Sigmoid colon (tissue), 7 donors: Measurements from ENCODE around the gene C6orf141. TPM values are rescaled to one million over a fixed set of nuclear protein-coding genes. Genes with fewer than 3 reads are reported as not detected.
"Not testable (repeated sequence)": the region's sequence is repeated elsewhere in the genome, so short reads cannot be mapped to it uniquely, and the experiment has no call there.

Experiments used
- DNase-seq: peaks from one replicate; pipeline ENCODE4 v3.0.0-alpha.2; 2019
- H3K27ac ChIP-seq, 4 donors: fragments of 200-600 bp; sonication (generic); one replicate each; pipeline ENCODE4 v1.5.1; 2016 to 2019; ENCODE audit warnings: mild to moderate bottlenecking in 1 of 4
- H3K27me3 ChIP-seq, 3 donors: fragments of 200-600 bp; sonication (generic); one replicate each; pipeline ENCODE4 v1.5.1; 2019; ENCODE audit warnings: mild to moderate bottlenecking in 1 of 3
- H3K36me3 ChIP-seq, 4 donors: fragments of 200-600 bp; sonication (generic); one replicate each; pipeline ENCODE4 v1.5.1; 2016 to 2019
- H3K4me1 ChIP-seq, 4 donors: fragments of 200-600 bp; sonication (generic); one replicate each; pipeline ENCODE4 v1.5.1; 2017 to 2019
- H3K4me3 ChIP-seq, 4 donors: fragments of 200-600 bp; sonication (generic); one replicate each; pipeline ENCODE4 v1.5.1; 2017 to 2019; ENCODE audit warnings: mild to moderate bottlenecking in 2 of 4, moderate library complexity in 1 of 4
- H3K9me3 ChIP-seq, 4 donors: fragments of 200-600 bp in 3 of 4; sonication (generic) in 3 of 4; one replicate each; pipeline versions ENCODE4 v1.5.1 to v1.6.1; 2013 to 2019
- CTCF ChIP-seq, 4 experiments: fragments of 450-650 bp in 3 of 4; fragments of 200-600 bp in 1 of 4; IDR thresholded peaks; one replicate each; pipeline ENCODE4 v1.5.1; 2016 to 2019; ENCODE audit warnings: antibody characterized with exemption in 4 of 4, mild to moderate bottlenecking in 3 of 4, moderate library complexity in 2 of 4
- EP300 ChIP-seq, 4 donors: sonication (generic); formaldehyde crosslinking; IDR thresholded peaks; one replicate each; pipeline ENCODE4 v1.6.1; 2017; ENCODE audit warnings: antibody characterized with exemption in 4 of 4
- POLR2A ChIP-seq, 2 donors: fragments of 450-650 bp; IDR thresholded peaks; one replicate each; pipeline ENCODE4 v1.6.1; 2016; ENCODE audit warnings: antibody characterized with exemption in 2 of 2, mild to moderate bottlenecking in 2 of 2, moderate library complexity in 2 of 2
- POLR2AphosphoS5 ChIP-seq, 4 donors: sonication (generic); formaldehyde crosslinking; IDR thresholded peaks; one replicate each; pipeline ENCODE4 v1.6.1; 2017; ENCODE audit warnings: antibody characterized with exemption in 4 of 4
- WGBS, 2 donors: extraction: QIAGEN DNeasy Blood & Tissue Kit; methylation state at CpG; one replicate each; pipeline ENCODE4 v1.1.7; 2013; 5-methylcytosine and 5-hydroxymethylcytosine counted together
- intact Hi-C: fragments of 100-400 bp; cut with DNase I; formaldehyde crosslinking; loops from one replicate; pipeline ENCODE4 v1.15.1; 2023
- polyA plus RNA-seq, 3 donors: library from polyadenylated mRNA; stranded (reverse); fragments of 200-250 nt; gene quantifications; one replicate each; pipeline ENCODE4 v1.2.3, GENCODE V29; 2013
- total RNA-seq, 4 donors: library from RNA; depleted of rRNA; stranded (reverse); fragments of >200 nt; gene quantifications; one replicate each; pipeline ENCODE4 v1.1.0, GENCODE V29; 2016
- donor health status: healthy with polysubstance abuse.
- donor health status: Bipolar disorder and iron deficiency.
- donor health status: healthy.

The C6orf141 gene
- total and polyA plus RNA-seq, 7 donors, result 1.4 to 6.9 (median 3.6) TPM

GRCh38 chr6:49570474-49571079 lies 20.1 kb downstream of the C6orf141 start:
- no peaks in the 10 kb centered on the region for H3K27me3 ChIP-seq
- H3K4me3 ChIP-seq, result no peak overlapping the region
- H3K27ac ChIP-seq, result no peak overlapping the region
- TF ChIP-seq CTCF (IDR thresholded peaks at IDR 0.05), result no peak
- TF ChIP-seq POLR2AphosphoS5 (IDR thresholded peaks at IDR 0.05), result no peak
- TF ChIP-seq POLR2A (IDR thresholded peaks at IDR 0.05), result no peak
- no peak for TF ChIP-seq EP300 (IDR thresholded peaks at IDR 0.05)
- no peak for DNase-seq
- no peaks in the 10 kb centered on the region for H3K36me3 ChIP-seq
- H3K4me1 ChIP-seq, result no peaks in the 10 kb centered on the region
- intact Hi-C loops, result no loop called here
- no peaks in the 10 kb centered on the region for H3K9me3 ChIP-seq
- WGBS, 2 donors, result 58 to 72% methylated on average over 6 of the region's 6 CpGs

- H3K27me3 ChIP-seq, result no peaks in the 10 kb centered on the region
- no peaks in the 10 kb centered on the region for H3K4me1 ChIP-seq
- no peak for TF ChIP-seq POLR2A (IDR thresholded peaks at IDR 0.05)
- TF ChIP-seq CTCF (IDR thresholded peaks at IDR 0.05), result no peak
- 61 to 76% methylated on average over 1 of the region's 1 CpG for WGBS, 2 donors
- H3K4me3 ChIP-seq, result no peak overlapping the region
- no peaks in the 10 kb centered on the region for H3K9me3 ChIP-seq
- H3K36me3 ChIP-seq, result no peaks in the 10 kb centered on the region
- H3K27ac ChIP-seq, result no peak overlapping the region
- DNase-seq, result no peak
- intact Hi-C loops, result no loop called here
Measured at GRCh38 chr6:49576618-49577017, 26.1 kb downstream of the C6orf141 start.

- no peak overlapping the region for H3K4me3 ChIP-seq
- no peak overlapping the region for H3K27ac ChIP-seq
- no peaks in the 10 kb centered on the region for H3K4me1 ChIP-seq
- intact Hi-C loops, result no loop called here
- H3K9me3 ChIP-seq, result no peaks in the 10 kb centered on the region
- no peaks in the 10 kb centered on the region for H3K27me3 ChIP-seq
- no peak for TF ChIP-seq CTCF (IDR thresholded peaks at IDR 0.05)
- TF ChIP-seq EP300 (IDR thresholded peaks at IDR 0.05), result no peak
- TF ChIP-seq POLR2AphosphoS5 (IDR thresholded peaks at IDR 0.05), result no peak
- TF ChIP-seq POLR2A (IDR thresholded peaks at IDR 0.05), result no peak
- DNase-seq, result no peak
- H3K36me3 ChIP-seq, result no peaks in the 10 kb centered on the region
Measured at GRCh38 chr6:49579649-49580048, 29.2 kb downstream of the C6orf141 start.

- H3K36me3 ChIP-seq, result no peaks in the 10 kb centered on the region
- H3K9me3 ChIP-seq, result no peaks in the 10 kb centered on the region
- DNase-seq, result no peak
- no peaks in the 10 kb centered on the region for H3K4me1 ChIP-seq
- H3K27me3 ChIP-seq, result no peaks in the 10 kb centered on the region
- intact Hi-C loops, result no loop called here
- no peak overlapping the region for H3K4me3 ChIP-seq
- H3K27ac ChIP-seq, result no peak overlapping the region
- 78 to 89% methylated on average over 1 of the region's 1 CpG for WGBS, 2 donors
- TF ChIP-seq CTCF (IDR thresholded peaks at IDR 0.05), result no peak
- TF ChIP-seq POLR2AphosphoS5 (IDR thresholded peaks at IDR 0.05), result no peak
- no peak for TF ChIP-seq EP300 (IDR thresholded peaks at IDR 0.05)
- TF ChIP-seq POLR2A (IDR thresholded peaks at IDR 0.05), result no peak
Measured at GRCh38 chr6:49582529-49582928, 32.1 kb downstream of the C6orf141 start.

- H3K4me1 ChIP-seq, DNase-seq, H3K27ac ChIP-seq, H3K27me3 ChIP-seq, H3K9me3 ChIP-seq, intact Hi-C loops, H3K36me3 ChIP-seq, H3K4me3 ChIP-seq: not testable (repeated sequence)
- 87 to 91% methylated on average over 5 of the region's 5 CpGs for WGBS, 2 donors
Measured at GRCh38 chr6:49587262-49587661, 36.8 kb downstream of the C6orf141 start.

Other genes with a start within 250 kb of the C6orf141 start
- 10 to 100 TPM; 10.5 to 18.5 (median 15.4) TPM for gene MMUT, start 87.4 kb upstream of the C6orf141 start, total RNA-seq
- gene MMUT, start 87.4 kb upstream of the C6orf141 start, polyA plus RNA-seq, result 10 to 100 TPM; 16.8 to 23.6 (median 17.1) TPM
- gene CENPQ, start 87.3 kb upstream of the C6orf141 start, total RNA-seq, result 1 to 10 TPM; 3.9 to 5.1 (median 4.2) TPM
- 1 to 10 TPM; 2.8 to 4.8 (median 4.8) TPM for gene CENPQ, start 87.3 kb upstream of the C6orf141 start, polyA plus RNA-seq
- gene GLYATL3, start 50.7 kb upstream of the C6orf141 start, total RNA-seq, result not detected
- gene GLYATL3, start 50.7 kb upstream of the C6orf141 start, polyA plus RNA-seq, result 1 to 10 TPM in 1 of 3 donors, not detected in 2; 1.8 TPM
- gene RHAG, start 86.2 kb downstream of the C6orf141 start, total RNA-seq, result 1 to 10 TPM in 1 of 4 donors, under 1 TPM in 2, not detected in 1; 0.81 to 1.4 (median 0.83) TPM
- gene RHAG, start 86.2 kb downstream of the C6orf141 start, polyA plus RNA-seq, result not detected
- gene CRISP2, start 162.9 kb downstream of the C6orf141 start, total RNA-seq, result not detected
- gene CRISP2, start 162.9 kb downstream of the C6orf141 start, polyA plus RNA-seq, result not detected
- gene CRISP3, start 193.7 kb downstream of the C6orf141 start, total RNA-seq, result not detected
- under 1 TPM in 1 of 3 donors, not detected in 2; 0.60 TPM for gene CRISP3, start 193.7 kb downstream of the C6orf141 start, polyA plus RNA-seq
- not detected for gene PGK2, start 236.6 kb downstream of the C6orf141 start, total RNA-seq
- gene PGK2, start 236.6 kb downstream of the C6orf141 start, polyA plus RNA-seq, result not detected